GM12878 (cell line): Measurements from ENCODE around the gene AIP. TPM values are rescaled to one million over a fixed set of nuclear protein-coding genes. Genes with fewer than 3 reads are reported as not detected.

Experiments used
- ATAC-seq: fragments of 200-7000 bp; cut with Tn5 transposase; 3 replicates; pipeline ENCODE4 v1.9.1; 2020; ENCODE audit warnings: mild to moderate bottlenecking, moderate library complexity
- BruUV-seq: library from RNA; stranded (reverse); fragments of 400-500 nt; replicated peaks from 2 replicates; lab custom pipeline; 2021; lab: Mats Ljungman, UMichigan
- CTCF ChIA-PET: fragments of 300-600 bp; sonication (Branson Sonifier 250); formaldehyde crosslinking; extraction: SDS; loops from one replicate; lab custom pipeline; 2021; ENCODE audit warnings: inconsistent platforms; lab: Yijun Ruan, JAX
- POLR2A ChIA-PET: fragments of 350-600 bp; formaldehyde crosslinking; extraction: SDS; loops from one replicate; lab custom pipeline; 2021; ENCODE audit warnings: inconsistent platforms; lab: Charles Lee
- RAD21 ChIA-PET: fragments of 300-600 bp; sonication (Branson Sonifier 250); formaldehyde crosslinking; loops from one replicate; lab custom pipeline; 2023; ENCODE audit warnings: antibody characterized with exemption; ENCODE audit not compliant: unreplicated experiment; lab: Charles Lee
- SMC1A ChIA-PET: fragments of 300-600 bp; sonication (Branson Sonifier 250); formaldehyde crosslinking; loops from one replicate; lab custom pipeline; 2023; ENCODE audit not compliant: unreplicated experiment, uncharacterized antibody; lab: Charles Lee
- DNase-seq: peaks from one replicate; pipeline ENCODE4 v3.0.0-alpha.2; 2011; ENCODE audit warnings: low read depth, low spot score
- FAIRE-seq: peaks from 3 replicates; lab custom pipeline; 2011; peaks lifted over from hg19 to GRCh38; lab: Jason Lieb, UNC
- H2AFZ ChIP-seq: 2 replicates; pipeline ENCODE4 v1.6.0; 2011; ENCODE audit warnings: low read depth, low read length, control low read depth; ENCODE audit not compliant: control insufficient read depth
- H3K27ac ChIP-seq: 2 replicates; pipeline ENCODE4 v1.5.1; 2011; ENCODE audit warnings: control low read depth; ENCODE audit not compliant: control insufficient read depth, insufficient read depth
- H3K27me3 ChIP-seq, 2 experiments: replicated peaks in 1 of 2; 2 replicates each; pipeline versions ENCODE4 v1.6.0 to v1.6.1; 2011; ENCODE audit warnings: low read length in 1 of 2; ENCODE audit not compliant: control insufficient read depth in 2 of 2, insufficient read depth in 2 of 2
- H3K36me3 ChIP-seq, 2 experiments: 2 replicates each; pipeline ENCODE4 v1.5.1; 2011; ENCODE audit warnings: low read length in 1 of 2; ENCODE audit not compliant: control insufficient read depth in 2 of 2, insufficient read depth in 2 of 2
- H3K4me1 ChIP-seq: 2 replicates; pipeline ENCODE4 v1.6.1; 2011; ENCODE audit warnings: mild to moderate bottlenecking, low read length, moderate library complexity, mixed read lengths; ENCODE audit not compliant: control insufficient read depth, insufficient read depth
- H3K4me2 ChIP-seq: 2 replicates; pipeline ENCODE4 v1.6.0; 2011; ENCODE audit warnings: control low read depth; ENCODE audit not compliant: control insufficient read depth, insufficient read depth
- H3K4me3 ChIP-seq: fragments of 200-600 bp; sonication (generic); 2 replicates; pipeline ENCODE4 v1.5.1; 2016
- H3K79me2 ChIP-seq: 2 replicates; pipeline ENCODE4 v1.6.0; 2011; ENCODE audit warnings: low read length; ENCODE audit not compliant: control insufficient read depth, insufficient read depth
- H3K9ac ChIP-seq: 2 replicates; pipeline ENCODE4 v1.8.0; 2011; ENCODE audit warnings: low read length, control low read depth, mixed read lengths; ENCODE audit not compliant: control insufficient read depth, insufficient read depth
- H3K9me3 ChIP-seq: replicated peaks from 3 replicates; pipeline ENCODE4 v1.5.1; 2011; ENCODE audit warnings: mild to moderate bottlenecking, low read length; ENCODE audit not compliant: control insufficient read depth, insufficient read depth
- H4K20me1 ChIP-seq: 2 replicates; pipeline ENCODE4 v1.6.0; 2011; ENCODE audit not compliant: control insufficient read depth, insufficient read depth
- BACH1 ChIP-seq: fragments of 450-650 bp; IDR thresholded peaks from 2 replicates; pipeline ENCODE4 v1.6.1; 2017; ENCODE audit warnings: mild to moderate bottlenecking, borderline replicate concordance
- CHD4 ChIP-seq: fragments of 200-600 bp; sonication (generic); IDR thresholded peaks from 2 replicates; pipeline ENCODE4 v1.6.1; 2016; ENCODE audit warnings: mild to moderate bottlenecking
- EP300 ChIP-seq, 2 experiments: fragments of 150-350 bp in 1 of 2; IDR thresholded peaks; 2 replicates each; pipeline ENCODE4 v1.6.1; 2011 to 2012; ENCODE audit warnings: low read depth in 2 of 2, low read length in 2 of 2, borderline replicate concordance in 1 of 2, improper control_type of control experiment in 1 of 2, inconsistent platforms in 1 of 2; ENCODE audit not compliant: control insufficient read depth in 1 of 2
- EZH2 ChIP-seq: IDR thresholded peaks from 2 replicates; pipeline ENCODE4 v1.6.1; 2012; ENCODE audit warnings: low read depth, mild to moderate bottlenecking, control low read depth, inconsistent platforms, low read length, borderline replicate concordance; ENCODE audit not compliant: control insufficient read depth
- GATAD2B ChIP-seq: fragments of 450-650 bp; conservative IDR thresholded peaks from 2 replicates; pipeline ENCODE4 v1.6.1; 2017; ENCODE audit warnings: low read depth, mild to moderate bottlenecking, moderate library complexity
- HCFC1 ChIP-seq: fragments of 150-350 bp; IDR thresholded peaks from 2 replicates; pipeline ENCODE4 v1.6.1; 2014; ENCODE audit warnings: low read length
- KLF5 ChIP-seq: fragments of 450-650 bp; IDR thresholded peaks from 2 replicates; pipeline ENCODE4 v1.6.1; 2014; ENCODE audit warnings: mild to moderate bottlenecking; ENCODE audit not compliant: partially characterized antibody
- LARP7 ChIP-seq: fragments of 450-650 bp; IDR thresholded peaks from 2 replicates; pipeline ENCODE4 v1.6.1; 2017; ENCODE audit warnings: mild to moderate bottlenecking
- MTA2 ChIP-seq: fragments of 450-650 bp; IDR thresholded peaks from 2 replicates; pipeline ENCODE4 v1.6.1; 2016; ENCODE audit warnings: low read depth, mild to moderate bottlenecking, moderate library complexity
- POLR2AphosphoS5 ChIP-seq: IDR thresholded peaks from 2 replicates; pipeline ENCODE4 v1.6.1; 2011; ENCODE audit warnings: mild to moderate bottlenecking, low read length, inconsistent platforms
- SMAD5 ChIP-seq: IDR thresholded peaks from 2 replicates; pipeline ENCODE4 v1.6.1; 2016; ENCODE audit warnings: antibody characterized with exemption, low read depth
- SUZ12 ChIP-seq: fragments of 200-600 bp; sonication (generic); IDR thresholded peaks from one replicate; pipeline ENCODE4 v1.6.1; 2018; ENCODE audit warnings: antibody characterized with exemption, mild to moderate bottlenecking; ENCODE audit not compliant: unreplicated experiment
- ZNF24 ChIP-seq: fragments of 450-650 bp; IDR thresholded peaks from 2 replicates; pipeline ENCODE4 v1.6.1; 2017; ENCODE audit warnings: antibody characterized with exemption, mild to moderate bottlenecking
- ZNF274 ChIP-seq: IDR thresholded peaks from one replicate; pipeline ENCODE4 v1.8.0; 2011; ENCODE audit not compliant: insufficient read length, insufficient read depth
- ZNF622 ChIP-seq: fragments of 450-650 bp; IDR thresholded peaks from 2 replicates; pipeline ENCODE4 v1.6.1; 2017; ENCODE audit warnings: mild to moderate bottlenecking, inconsistent platforms
- WGBS: methylation state at CpG from one replicate; pipeline ENCODE4 v1.1.6; 2016; ENCODE audit warnings: low lambda C conversion rate; ENCODE audit not compliant: insufficient replicate concordance, insufficient coverage; ENCODE audit errors: missing lambda C conversion rate; 5-methylcytosine and 5-hydroxymethylcytosine counted together
- in situ Hi-C: fragments of 300-500 bp; cut with MboI; formaldehyde crosslinking; loops from 9 replicates; pipeline ENCODE4 v1.14.3; 2018; ENCODE audit warnings: mixed read lengths
- intact Hi-C: fragments of 100-400 bp; cut with micrococcal nuclease; formaldehyde crosslinking; loops from one replicate; pipeline ENCODE4 v1.14.2; 2022; ENCODE audit not compliant: unreplicated experiment
- polyA plus RNA-seq, 11 experiments: library from polyadenylated mRNA; depleted of rRNA in 4 of 11; unstranded in 6 of 11; stranded (reverse) in 5 of 11; fragments of >200 nt; fragmentation: Nextera tagmentation in 4 of 11; fragmentation: Illumina TruSeq in 1 of 11; extraction: Ambion mirVana in 4 of 11; extraction: Trizol in 1 of 11; gene quantifications; 1 replicate in 1 of 11; 2 replicates in 10 of 11; pipeline versions ENCODE4 v1.2.1 to v1.2.3, GENCODE V29; 2011 to 2016; ENCODE audit warnings: inconsistent platforms in 2 of 11, missing spikeins in 2 of 11, low read depth in 1 of 11
- total RNA-seq, 4 experiments: library from RNA; depleted of rRNA in 3 of 4; stranded (reverse); fragments of >200 nt in 3 of 4; fragmentation: Illumina TruSeq in 1 of 4; extraction: Trizol in 1 of 4; gene quantifications; 2 replicates each; pipeline versions ENCODE4 v1.2.1 to v1.2.3, GENCODE V29; 2013 to 2021
- TF ChIP-seq, protein P1 (sequence below): fragments of 450-650 bp; IDR thresholded peaks from 2 replicates; pipeline ENCODE4 v1.6.1; 2018; ENCODE audit warnings: borderline replicate concordance, mild to moderate bottlenecking; ENCODE audit not compliant: partially characterized antibody
- TF ChIP-seq, protein P2 (sequence below): IDR thresholded peaks from 2 replicates; pipeline ENCODE4 v1.6.1; 2012; ENCODE audit warnings: low read depth, low read length, improper control_type of control experiment

Gene AIP
- total and polyA plus RNA-seq, 10 of the 15 experiments (the other 5 are each of a cell fraction or from before 2014, with no cell fraction given), result 12.6 to 164 (median 104) TPM

DNA sequence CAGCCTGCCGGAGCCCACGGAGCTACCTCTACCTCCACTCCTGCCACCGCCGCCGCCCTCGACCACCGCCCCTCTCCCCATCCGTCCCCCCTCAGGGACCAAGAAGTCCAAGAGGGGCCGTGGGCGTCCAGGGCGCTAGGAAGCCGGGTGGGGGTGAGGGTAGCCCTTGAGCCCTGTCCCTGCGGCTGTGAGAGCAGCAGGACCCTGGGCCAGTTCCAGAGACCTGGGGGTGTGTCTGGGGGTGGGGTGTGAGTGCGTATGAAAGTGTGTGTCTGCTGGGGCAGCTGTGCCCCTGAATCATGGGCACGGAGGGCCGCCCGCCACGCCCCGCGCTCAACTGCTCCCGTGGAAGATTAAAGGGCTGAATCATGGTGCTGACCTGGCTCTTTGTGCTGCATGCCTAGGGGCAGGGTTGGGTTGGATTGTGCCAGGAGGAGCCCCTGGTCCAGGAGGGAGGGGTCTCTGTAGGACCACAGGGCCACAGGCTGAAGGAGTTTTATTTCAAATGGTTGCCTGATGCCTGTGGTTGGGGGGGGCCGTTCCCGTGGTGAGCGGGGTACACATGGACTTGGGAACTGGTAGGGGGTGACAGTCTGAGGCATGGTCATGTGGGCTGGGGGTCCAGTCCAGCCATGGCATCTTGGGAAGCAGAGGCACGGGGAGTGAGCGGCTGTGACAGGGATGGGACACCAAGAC lies 47.6 kb upstream of the AIP start (continued):
- TF ChIP-seq, protein P1, sequence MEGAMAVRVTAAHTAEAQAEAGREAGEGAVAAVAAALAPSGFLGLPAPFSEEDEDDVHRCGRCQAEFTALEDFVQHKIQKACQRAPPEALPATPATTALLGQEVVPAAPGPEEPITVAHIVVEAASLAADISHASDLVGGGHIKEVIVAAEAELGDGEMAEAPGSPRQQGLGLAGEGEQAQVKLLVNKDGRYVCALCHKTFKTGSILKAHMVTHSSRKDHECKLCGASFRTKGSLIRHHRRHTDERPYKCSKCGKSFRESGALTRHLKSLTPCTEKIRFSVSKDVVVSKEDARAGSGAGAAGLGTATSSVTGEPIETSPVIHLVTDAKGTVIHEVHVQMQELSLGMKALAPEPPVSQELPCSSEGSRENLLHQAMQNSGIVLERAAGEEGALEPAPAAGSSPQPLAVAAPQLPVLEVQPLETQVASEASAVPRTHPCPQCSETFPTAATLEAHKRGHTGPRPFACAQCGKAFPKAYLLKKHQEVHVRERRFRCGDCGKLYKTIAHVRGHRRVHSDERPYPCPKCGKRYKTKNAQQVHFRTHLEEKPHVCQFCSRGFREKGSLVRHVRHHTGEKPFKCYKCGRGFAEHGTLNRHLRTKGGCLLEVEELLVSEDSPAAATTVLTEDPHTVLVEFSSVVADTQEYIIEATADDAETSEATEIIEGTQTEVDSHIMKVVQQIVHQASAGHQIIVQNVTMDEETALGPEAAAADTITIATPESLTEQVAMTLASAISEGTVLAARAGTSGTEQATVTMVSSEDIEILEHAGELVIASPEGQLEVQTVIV, result no peak
- TF ChIP-seq ZNF24 (no peak), ZNF274 (no peak), ZNF622 (no peak)
- TF ChIP-seq, all 136 proteins: peak for 0

DNA sequence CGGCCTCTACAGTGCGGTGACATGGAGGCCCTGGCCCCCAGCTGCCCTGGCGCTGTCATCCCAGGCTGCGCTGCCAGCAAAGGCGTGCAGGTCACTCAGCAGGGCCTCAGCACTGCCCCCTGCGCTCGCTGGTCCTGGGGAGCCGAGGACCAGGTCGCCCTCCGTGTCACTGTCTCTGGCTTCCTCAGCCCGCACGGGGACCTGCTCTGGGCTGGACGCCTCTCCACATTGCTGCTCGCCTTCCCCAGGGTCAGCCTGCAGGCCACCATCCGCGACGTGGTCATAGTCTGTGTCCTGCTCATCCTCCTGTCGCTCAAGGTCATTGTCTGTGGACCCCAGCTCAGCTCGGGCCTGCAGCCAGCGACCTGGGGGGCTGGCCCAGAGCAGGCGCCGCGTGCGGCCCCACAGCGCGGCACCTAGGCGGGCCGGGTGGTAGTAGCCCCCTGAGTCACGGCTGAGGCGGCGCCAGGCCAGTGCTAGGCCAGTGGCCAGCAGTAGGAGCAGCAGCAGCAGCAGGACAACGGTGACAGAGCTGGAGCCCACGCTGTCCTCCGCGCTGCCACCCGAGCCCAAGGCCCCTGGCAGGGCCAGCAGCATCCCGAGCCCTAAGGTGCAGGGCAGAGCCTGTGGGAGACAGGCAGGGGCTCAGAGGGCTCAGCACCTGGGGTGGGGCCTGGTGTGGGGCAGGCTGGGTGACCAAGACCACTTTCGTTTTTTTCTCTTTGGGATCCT lies 46.9 kb upstream of the AIP start:
- peak overlapping the region; percentile 99 for H3K27ac ChIP-seq
- peak; percentile 0; the same call in 2 of the 3 replicates for ATAC-seq
- POLR2A ChIA-PET, result interaction anchor here (0.5 to 4.7 kb wide), 13 partner anchors 16 to 153 kb away, joined by 3 to 95 read pairs (median 9); partner anchors contain the start of genes PITPNM1, POLD4, PPP1CA and TBC1D10C
- no peaks in the 10 kb centered on the region for H3K9me3 ChIP-seq
- H3K9ac ChIP-seq, result peak overlapping the region; percentile 99
- in situ Hi-C loops, result no loop called here
- BruUV-seq, result TSS peak; percentile 71
- peaks cover 36% of the 10 kb centered on the region for H3K4me1 ChIP-seq
- peaks cover 57% of the 10 kb centered on the region for H3K79me2 ChIP-seq
- WGBS, result 9% methylated on average over 38 of the region's 38 CpGs
- SMC1A ChIA-PET, result interaction anchor here (1.0 to 4.2 kb wide), 8 partner anchors 10 to 88 kb away, joined by 3 to 46 read pairs (median 3); partner anchors contain the start of genes AIP, PPP1CA and TBC1D10C
- no peak overlapping the region for H2AFZ ChIP-seq
- H4K20me1 ChIP-seq, result no peaks in the 10 kb centered on the region
- no peak for DNase-seq
- RAD21 ChIA-PET, result interaction anchor here (1.0 to 7.2 kb wide), 8 partner anchors 8 to 83 kb away, joined by 5 to 112 read pairs (median 22); partner anchors contain the start of genes AIP, PITPNM1, POLD4 and PPP1CA
- H3K4me3 ChIP-seq, result peak overlapping the region; percentile 90
- FAIRE-seq, result no peak
- no peaks in the 10 kb centered on the region for H3K27me3 ChIP-seq
- CTCF ChIA-PET, result interaction anchor here (0.6 to 4.3 kb wide), 10 partner anchors 8 to 49 kb away, joined by 3 to 53 read pairs (median 4); partner anchors contain the start of genes PPP1CA, RPS6KB2, TBC1D10C and TMEM134
- H3K36me3 ChIP-seq, result peaks cover 6 to 20% of the 10 kb centered on the region in 2 experiments; a peak in 3 of 4 replicates
- intact Hi-C loops, result loop anchor here (2.0 to 5.0 kb wide), 4 partner anchors 33 to 71 kb away; partner anchors contain the start of genes PPP1CA, TBC1D10C and TMEM134
- H3K4me2 ChIP-seq, result peak overlapping the region; percentile 71
- TF ChIP-seq KLF5 (no peak), BACH1 (0 out of 2 replicates have a peak, but pooled peaks have one; percentile 13), SMAD5 (0 out of 2 replicates have a peak, but pooled peaks have one; percentile 49), SUZ12 (no peak), EP300 (IDR thresholded peaks at IDR 0.05; ENCODE audit: borderline replicate concordance in 1 of 2, control insufficient read depth in 1 of 2, low read depth in 2 of 2, low read length in 2 of 2) (no peak), EZH2 (no peak), HCFC1 (no peak), GATAD2B (no peak; the same call in 1 of the 2 replicates), LARP7 (peak; percentile 21; the same call in 1 of the 2 replicates), MTA2 (no peak), POLR2AphosphoS5 (peak; percentile 82), CHD4 (no peak)
- TF ChIP-seq, protein P2, sequence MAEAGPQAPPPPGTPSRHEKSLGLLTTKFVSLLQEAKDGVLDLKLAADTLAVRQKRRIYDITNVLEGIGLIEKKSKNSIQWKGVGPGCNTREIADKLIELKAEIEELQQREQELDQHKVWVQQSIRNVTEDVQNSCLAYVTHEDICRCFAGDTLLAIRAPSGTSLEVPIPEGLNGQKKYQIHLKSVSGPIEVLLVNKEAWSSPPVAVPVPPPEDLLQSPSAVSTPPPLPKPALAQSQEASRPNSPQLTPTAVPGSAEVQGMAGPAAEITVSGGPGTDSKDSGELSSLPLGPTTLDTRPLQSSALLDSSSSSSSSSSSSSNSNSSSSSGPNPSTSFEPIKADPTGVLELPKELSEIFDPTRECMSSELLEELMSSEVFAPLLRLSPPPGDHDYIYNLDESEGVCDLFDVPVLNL, result no peak
